Pulmonary artery endothelial cell (primary cell): Measurements from ENCODE around the gene CHD9. TPM values are rescaled to one million over a fixed set of nuclear protein-coding genes. Genes with fewer than 3 reads are reported as not detected.
"Not testable (repeated sequence)": the region's sequence is repeated elsewhere in the genome, so short reads cannot be mapped to it uniquely, and the experiment has no call there.

Experiments used
- DNase-seq: peaks from one replicate; pipeline ENCODE4 v3.0.0-alpha.2; 2011; ENCODE audit warnings: low read depth, low spot score
- total RNA-seq: library from RNA; depleted of rRNA; stranded (reverse); fragments of >200 nt; gene quantifications from 2 replicates; pipeline ENCODE4 v1.2.3, GENCODE V29; 2014

CHD9 gene
- total RNA-seq, 1 donor from 2014 or later: 31.5 TPM

GRCh38 chr16:53207810-53208752, 153.3 kb downstream of the CHD9 start:
- peak; percentile 46 for DNase-seq

GRCh38 chr16:53209429-53209828, 154.6 kb downstream of the CHD9 start:
- DNase-seq: no peak

GRCh38 chr16:53209877-53210276, 155.1 kb downstream of the CHD9 start:
- no peak for DNase-seq

GRCh38 chr16:53211253-53211652, 156.5 kb downstream of the CHD9 start:
- DNase-seq: no peak

GRCh38 chr16:53212893-53213223, 158.1 kb downstream of the CHD9 start:
- no peak for DNase-seq

- DNase-seq: no peak
Measured at GRCh38 chr16:53213542-53213941, 158.8 kb downstream of the CHD9 start.

GRCh38 chr16:53216798-53217197, 162.0 kb downstream of the CHD9 start:
- DNase-seq: no peak

GRCh38 chr16:53219371-53219770, 164.6 kb downstream of the CHD9 start:
- no peak for DNase-seq

- peak; percentile 54 for DNase-seq
Measured at GRCh38 chr16:53219795-53220454, 165.1 kb downstream of the CHD9 start.

GRCh38 chr16:53220585-53220984, 165.8 kb downstream of the CHD9 start:
- peak; percentile 27 for DNase-seq

GRCh38 chr16:53224951-53225533, 170.3 kb downstream of the CHD9 start:
- no peak for DNase-seq

- no peak for DNase-seq
Measured at GRCh38 chr16:53232826-53233529, 178.2 kb downstream of the CHD9 start.

GRCh38 chr16:53234836-53235235, 180.0 kb downstream of the CHD9 start:
- no peak for DNase-seq

- DNase-seq: no peak
Measured at GRCh38 chr16:53235851-53236250, 181.1 kb downstream of the CHD9 start.

- DNase-seq: no peak
Measured at GRCh38 chr16:53249331-53249730, 194.5 kb downstream of the CHD9 start.

- no peak for DNase-seq
Measured at GRCh38 chr16:53257001-53257400, 202.2 kb downstream of the CHD9 start.

GRCh38 chr16:53258809-53259208, 204.0 kb downstream of the CHD9 start:
- no peak for DNase-seq

- DNase-seq: no peak
Measured at GRCh38 chr16:53261276-53261675, 206.5 kb downstream of the CHD9 start.

- DNase-seq: no peak
Measured at GRCh38 chr16:53262645-53263044, 207.9 kb downstream of the CHD9 start.

- DNase-seq: no peak
Measured at GRCh38 chr16:53266156-53266555, 211.4 kb downstream of the CHD9 start.

- DNase-seq: not testable (repeated sequence)
Measured at GRCh38 chr16:53278498-53278897, 223.7 kb downstream of the CHD9 start.

- DNase-seq: no peak
Measured at GRCh38 chr16:53281280-53281679, 226.5 kb downstream of the CHD9 start.
